Neural cell (in vitro differentiated cells): ENCODE measurements around the gene URI1.

Source experiments
- EP300 ChIP-seq: fragments of 450-650 bp; conservative IDR thresholded peaks from 2 replicates; pipeline ENCODE4 v1.6.1; 2014; ENCODE audit warnings: antibody characterized with exemption, mild to moderate bottlenecking, moderate library complexity; ENCODE audit not compliant: poor library complexity, severe bottlenecking
- POLR2AphosphoS5 ChIP-seq: IDR thresholded peaks from 2 replicates; pipeline ENCODE4 v1.6.1; 2012
- TF ChIP-seq, protein P1 (sequence below): IDR thresholded peaks from 2 replicates; pipeline ENCODE4 v1.6.1; 2012; ENCODE audit warnings: borderline replicate concordance
- TF ChIP-seq, protein P2 (sequence below): fragments of 450-650 bp; IDR thresholded peaks from 2 replicates; pipeline ENCODE4 v1.5.1; 2014; ENCODE audit warnings: antibody characterized with exemption, mild to moderate bottlenecking, moderate library complexity; ENCODE audit not compliant: poor library complexity, severe bottlenecking

GRCh38 chr19:30061223-30062064, 119.4 kb downstream of the URI1 start:
- TF ChIP-seq EP300 (no peak), POLR2AphosphoS5 (no peak)
- TF ChIP-seq, protein P1, sequence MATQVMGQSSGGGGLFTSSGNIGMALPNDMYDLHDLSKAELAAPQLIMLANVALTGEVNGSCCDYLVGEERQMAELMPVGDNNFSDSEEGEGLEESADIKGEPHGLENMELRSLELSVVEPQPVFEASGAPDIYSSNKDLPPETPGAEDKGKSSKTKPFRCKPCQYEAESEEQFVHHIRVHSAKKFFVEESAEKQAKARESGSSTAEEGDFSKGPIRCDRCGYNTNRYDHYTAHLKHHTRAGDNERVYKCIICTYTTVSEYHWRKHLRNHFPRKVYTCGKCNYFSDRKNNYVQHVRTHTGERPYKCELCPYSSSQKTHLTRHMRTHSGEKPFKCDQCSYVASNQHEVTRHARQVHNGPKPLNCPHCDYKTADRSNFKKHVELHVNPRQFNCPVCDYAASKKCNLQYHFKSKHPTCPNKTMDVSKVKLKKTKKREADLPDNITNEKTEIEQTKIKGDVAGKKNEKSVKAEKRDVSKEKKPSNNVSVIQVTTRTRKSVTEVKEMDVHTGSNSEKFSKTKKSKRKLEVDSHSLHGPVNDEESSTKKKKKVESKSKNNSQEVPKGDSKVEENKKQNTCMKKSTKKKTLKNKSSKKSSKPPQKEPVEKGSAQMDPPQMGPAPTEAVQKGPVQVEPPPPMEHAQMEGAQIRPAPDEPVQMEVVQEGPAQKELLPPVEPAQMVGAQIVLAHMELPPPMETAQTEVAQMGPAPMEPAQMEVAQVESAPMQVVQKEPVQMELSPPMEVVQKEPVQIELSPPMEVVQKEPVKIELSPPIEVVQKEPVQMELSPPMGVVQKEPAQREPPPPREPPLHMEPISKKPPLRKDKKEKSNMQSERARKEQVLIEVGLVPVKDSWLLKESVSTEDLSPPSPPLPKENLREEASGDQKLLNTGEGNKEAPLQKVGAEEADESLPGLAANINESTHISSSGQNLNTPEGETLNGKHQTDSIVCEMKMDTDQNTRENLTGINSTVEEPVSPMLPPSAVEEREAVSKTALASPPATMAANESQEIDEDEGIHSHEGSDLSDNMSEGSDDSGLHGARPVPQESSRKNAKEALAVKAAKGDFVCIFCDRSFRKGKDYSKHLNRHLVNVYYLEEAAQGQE, result no peak
- TF ChIP-seq, protein P2, sequence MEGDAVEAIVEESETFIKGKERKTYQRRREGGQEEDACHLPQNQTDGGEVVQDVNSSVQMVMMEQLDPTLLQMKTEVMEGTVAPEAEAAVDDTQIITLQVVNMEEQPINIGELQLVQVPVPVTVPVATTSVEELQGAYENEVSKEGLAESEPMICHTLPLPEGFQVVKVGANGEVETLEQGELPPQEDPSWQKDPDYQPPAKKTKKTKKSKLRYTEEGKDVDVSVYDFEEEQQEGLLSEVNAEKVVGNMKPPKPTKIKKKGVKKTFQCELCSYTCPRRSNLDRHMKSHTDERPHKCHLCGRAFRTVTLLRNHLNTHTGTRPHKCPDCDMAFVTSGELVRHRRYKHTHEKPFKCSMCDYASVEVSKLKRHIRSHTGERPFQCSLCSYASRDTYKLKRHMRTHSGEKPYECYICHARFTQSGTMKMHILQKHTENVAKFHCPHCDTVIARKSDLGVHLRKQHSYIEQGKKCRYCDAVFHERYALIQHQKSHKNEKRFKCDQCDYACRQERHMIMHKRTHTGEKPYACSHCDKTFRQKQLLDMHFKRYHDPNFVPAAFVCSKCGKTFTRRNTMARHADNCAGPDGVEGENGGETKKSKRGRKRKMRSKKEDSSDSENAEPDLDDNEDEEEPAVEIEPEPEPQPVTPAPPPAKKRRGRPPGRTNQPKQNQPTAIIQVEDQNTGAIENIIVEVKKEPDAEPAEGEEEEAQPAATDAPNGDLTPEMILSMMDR, result no peak
